OCI-LY1 (cell line): ENCODE measurements around the gene KRTDAP.

Experiments
- H2AFZ ChIP-seq: fragments of 200-600 bp; sonication (generic), shearing (Covaris generic); 2 replicates; pipeline ENCODE4 v1.6.0; 2014; ENCODE audit warnings: antibody characterized with exemption, mild to moderate bottlenecking, low read length
- H3F3A ChIP-seq: fragments of 200-600 bp; sonication (generic), shearing (Covaris generic); 2 replicates; pipeline ENCODE4 v1.6.0; 2014; ENCODE audit warnings: mild to moderate bottlenecking, antibody characterized with exemption, low read length, moderate library complexity; ENCODE audit not compliant: insufficient read depth
- H3K27ac ChIP-seq: fragments of 200-600 bp; sonication (generic); 2 replicates; pipeline ENCODE4 v1.5.1; 2014; ENCODE audit warnings: low read length, mixed run types, mild to moderate bottlenecking, low read depth; ENCODE audit not compliant: poor library complexity, severe bottlenecking
- H3K27me3 ChIP-seq: fragments of 200-600 bp; sonication (generic); 2 replicates; pipeline ENCODE4 v1.6.0; 2014; ENCODE audit warnings: antibody characterized with exemption, mild to moderate bottlenecking, low read length, moderate library complexity; ENCODE audit not compliant: insufficient read depth
- H3K36me3 ChIP-seq: fragments of 200-600 bp; sonication (generic); 2 replicates; pipeline ENCODE4 v1.6.1; 2014; ENCODE audit warnings: mild to moderate bottlenecking, antibody characterized with exemption, low read length, moderate library complexity, mixed read lengths; ENCODE audit not compliant: insufficient read depth
- H3K4me1 ChIP-seq: fragments of 200-600 bp; sonication (generic); 2 replicates; pipeline ENCODE4 v1.5.1; 2014; ENCODE audit warnings: mild to moderate bottlenecking, low read length, moderate library complexity; ENCODE audit not compliant: insufficient read depth, severe bottlenecking
- H3K4me2 ChIP-seq: fragments of 200-600 bp; sonication (generic), shearing (Covaris generic); 2 replicates; pipeline ENCODE4 v1.6.1; 2014; ENCODE audit warnings: low read length
- H3K4me3 ChIP-seq: fragments of 200-600 bp; sonication (generic); 2 replicates; pipeline ENCODE4 v1.5.1; 2014; ENCODE audit warnings: low read length, low read depth, mild to moderate bottlenecking, mixed read lengths; ENCODE audit not compliant: poor library complexity, severe bottlenecking
- H3K79me2 ChIP-seq: fragments of 200-600 bp; shearing (Covaris generic); 2 replicates; pipeline ENCODE4 v1.6.1; 2016; ENCODE audit warnings: mixed run types, low read length, mixed read lengths; ENCODE audit not compliant: insufficient read depth
- H3K9ac ChIP-seq: fragments of 200-600 bp; sonication (generic), shearing (Covaris generic); 2 replicates; pipeline ENCODE4 v1.6.1; 2014; ENCODE audit warnings: mild to moderate bottlenecking, low read length, mixed read lengths
- H3K9me2 ChIP-seq: fragments of 200-600 bp; sonication (generic), shearing (Covaris generic); 2 replicates; pipeline ENCODE4 v1.6.1; 2014; ENCODE audit warnings: low read depth, mild to moderate bottlenecking, low read length, mixed read lengths
- H3K9me3 ChIP-seq: fragments of 200-600 bp; shearing (Covaris generic); 2 replicates; pipeline ENCODE4 v1.6.1; 2014; ENCODE audit warnings: low read length, mixed read lengths
- H4K20me1 ChIP-seq: fragments of 200-600 bp; sonication (generic), shearing (Covaris generic); 2 replicates; pipeline ENCODE4 v1.6.0; 2016; ENCODE audit warnings: mild to moderate bottlenecking, low read length; ENCODE audit not compliant: insufficient read depth
- CTCF ChIP-seq: fragments of 200-600 bp; sonication (generic), shearing (Covaris generic); IDR thresholded peaks from 2 replicates; pipeline ENCODE4 v1.5.1; 2017; ENCODE audit warnings: mild to moderate bottlenecking, antibody characterized with exemption, low read length, moderate library complexity, mixed read lengths
- EZH2 ChIP-seq: fragments of 200-600 bp; sonication (generic), shearing (Covaris generic); IDR thresholded peaks from 2 replicates; pipeline ENCODE4 v1.8.0; 2017; ENCODE audit warnings: borderline replicate concordance, mixed run types, mild to moderate bottlenecking, antibody characterized with exemption, low read length, moderate library complexity, mixed read lengths

Gene KRTDAP

DNA sequence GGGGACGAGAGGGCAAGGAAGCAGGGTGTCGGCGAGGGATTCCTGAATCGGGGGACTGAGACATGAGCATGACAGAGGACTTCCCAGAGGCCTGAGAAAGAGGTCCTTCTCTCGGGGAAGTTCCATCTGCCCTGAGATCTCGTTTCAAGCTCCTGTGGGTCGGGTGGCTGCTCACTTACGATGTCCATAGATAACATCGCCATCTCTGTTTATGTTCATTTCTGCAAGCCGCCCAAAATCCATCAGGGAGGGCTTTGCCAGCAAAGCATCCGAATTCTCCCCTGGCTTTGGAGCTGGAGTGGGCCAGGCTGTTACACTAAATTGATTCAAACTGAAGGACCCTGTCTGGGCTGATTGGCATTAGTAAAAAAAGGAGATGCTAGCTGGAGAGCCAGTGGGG lies 17.3 kb upstream of the KRTDAP start:
- Histone ChIP-seq H3K9me3 (no peaks in the 10 kb centered on the region), H3K9me2 (no peaks in the 10 kb centered on the region), H3K27me3 (peaks cover 7% of the 10 kb centered on the region; the same call in 1 of the 2 replicates), H3K4me2 (no peak overlapping the region), H4K20me1 (no peaks in the 10 kb centered on the region), H3F3A (no peaks in the 10 kb centered on the region), H3K27ac (no peak overlapping the region), H3K9ac (no peak overlapping the region), H3K4me1 (no peaks in the 10 kb centered on the region), H3K36me3 (no peaks in the 10 kb centered on the region), H2AFZ (no peak overlapping the region), H3K4me3 (no peak overlapping the region), H3K79me2 (no peaks in the 10 kb centered on the region)
- TF ChIP-seq CTCF (no peak), EZH2 (no peak)

DNA sequence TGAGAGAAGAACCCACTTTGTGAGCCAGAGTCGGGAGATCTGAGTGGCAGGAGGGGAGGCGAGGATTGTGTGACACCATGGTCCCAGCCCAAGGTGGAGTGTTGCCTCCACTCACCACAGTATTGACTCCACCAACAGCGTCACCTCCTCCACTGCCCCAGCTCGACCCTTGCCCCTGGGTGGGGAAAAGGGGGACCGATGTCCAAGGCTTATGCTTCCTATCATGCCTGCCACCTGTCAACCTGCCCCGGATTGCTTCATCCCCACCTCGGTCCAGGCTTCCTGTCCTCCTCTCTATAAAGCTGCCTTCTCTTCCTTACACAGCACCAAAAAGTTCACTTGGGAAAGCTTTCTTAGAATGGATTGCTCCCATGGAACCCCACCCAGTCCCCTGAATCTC lies 15.7 kb upstream of the KRTDAP start:
- peaks cover 7% of the 10 kb centered on the region; the same call in 1 of the 2 replicates for H3K27me3 ChIP-seq
- no peak overlapping the region for H2AFZ ChIP-seq
- no peaks in the 10 kb centered on the region for H3K36me3 ChIP-seq
- no peak overlapping the region for H3K4me3 ChIP-seq
- H3K27ac ChIP-seq = no peak overlapping the region
- no peaks in the 10 kb centered on the region for H4K20me1 ChIP-seq
- H3K9me3 ChIP-seq = no peaks in the 10 kb centered on the region
- no peaks in the 10 kb centered on the region for H3F3A ChIP-seq
- H3K9me2 ChIP-seq = no peaks in the 10 kb centered on the region
- H3K4me2 ChIP-seq = no peak overlapping the region
- TF ChIP-seq EZH2 = no peak
- no peak overlapping the region for H3K9ac ChIP-seq
- H3K79me2 ChIP-seq = no peaks in the 10 kb centered on the region
- no peaks in the 10 kb centered on the region for H3K4me1 ChIP-seq

GRCh38 chr19:35502751-35503150 lies 12.5 kb upstream of the KRTDAP start:
- no peaks in the 10 kb centered on the region for H3F3A ChIP-seq
- H3K4me1 ChIP-seq = no peaks in the 10 kb centered on the region
- H3K4me3 ChIP-seq = no peak overlapping the region
- TF ChIP-seq CTCF (no peak), EZH2 (no peak)
- H2AFZ ChIP-seq = no peak overlapping the region
- no peaks in the 10 kb centered on the region for H3K9me2 ChIP-seq
- H3K9ac ChIP-seq = no peak overlapping the region
- peaks cover 7% of the 10 kb centered on the region; the same call in 1 of the 2 replicates for H3K27me3 ChIP-seq
- no peaks in the 10 kb centered on the region for H3K36me3 ChIP-seq
- no peaks in the 10 kb centered on the region for H4K20me1 ChIP-seq
- H3K9me3 ChIP-seq = no peaks in the 10 kb centered on the region
- no peak overlapping the region for H3K27ac ChIP-seq
- H3K79me2 ChIP-seq = no peaks in the 10 kb centered on the region
- no peak overlapping the region for H3K4me2 ChIP-seq

DNA sequence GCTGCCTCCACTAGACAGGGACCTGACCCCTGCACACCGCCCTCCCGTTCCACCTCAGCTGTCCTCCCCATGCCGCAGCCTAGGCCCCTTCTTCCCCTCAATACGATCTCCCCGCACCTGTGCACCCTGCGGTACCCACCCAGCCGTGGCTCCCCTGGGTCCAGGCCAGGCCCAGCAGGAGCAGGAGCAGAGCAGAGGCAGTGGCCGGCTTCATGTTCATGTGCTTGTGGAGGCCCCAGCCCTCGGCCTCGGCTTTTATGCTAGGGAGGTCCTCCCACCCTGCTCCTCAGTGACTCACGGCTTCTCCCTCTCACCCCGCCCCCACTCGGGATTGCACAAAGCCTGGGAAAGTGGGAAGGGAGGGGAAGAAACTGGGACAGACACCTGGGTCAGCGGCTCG lies 11.4 kb upstream of the KRTDAP start:
- no peaks in the 10 kb centered on the region for H3K9me3 ChIP-seq
- peaks cover 12% of the 10 kb centered on the region; the same call in 1 of the 2 replicates for H3K27me3 ChIP-seq
- no peak overlapping the region for H3K27ac ChIP-seq
- TF ChIP-seq EZH2 (no peak), CTCF (no peak)
- H3K4me1 ChIP-seq = no peaks in the 10 kb centered on the region
- no peak overlapping the region for H2AFZ ChIP-seq
- H3K36me3 ChIP-seq = no peaks in the 10 kb centered on the region
- no peaks in the 10 kb centered on the region for H3K79me2 ChIP-seq
- H3K4me3 ChIP-seq = no peak overlapping the region
- H4K20me1 ChIP-seq = no peaks in the 10 kb centered on the region
- H3K9me2 ChIP-seq = no peaks in the 10 kb centered on the region
- H3F3A ChIP-seq = no peaks in the 10 kb centered on the region
- H3K9ac ChIP-seq = no peak overlapping the region
- no peak overlapping the region for H3K4me2 ChIP-seq
